Stimulated activated CD4-positive, alpha-beta T cell treated with anti-CD3 and anti-CD28 coated beads, Interleukin-1b, Interleukin-23, amount 100 ng/mL, for 48 hours (primary cell): Measurements from ENCODE around the gene C2orf78.
"Not testable (repeated sequence)": the region's sequence is repeated elsewhere in the genome, so short reads cannot be mapped to it uniquely, and the experiment has no call there.

ENCODE experiments used
- DNase-seq: peaks from one replicate; pipeline ENCODE4 v3.0.0-alpha.2; 2020

C2orf78 gene, protein sequence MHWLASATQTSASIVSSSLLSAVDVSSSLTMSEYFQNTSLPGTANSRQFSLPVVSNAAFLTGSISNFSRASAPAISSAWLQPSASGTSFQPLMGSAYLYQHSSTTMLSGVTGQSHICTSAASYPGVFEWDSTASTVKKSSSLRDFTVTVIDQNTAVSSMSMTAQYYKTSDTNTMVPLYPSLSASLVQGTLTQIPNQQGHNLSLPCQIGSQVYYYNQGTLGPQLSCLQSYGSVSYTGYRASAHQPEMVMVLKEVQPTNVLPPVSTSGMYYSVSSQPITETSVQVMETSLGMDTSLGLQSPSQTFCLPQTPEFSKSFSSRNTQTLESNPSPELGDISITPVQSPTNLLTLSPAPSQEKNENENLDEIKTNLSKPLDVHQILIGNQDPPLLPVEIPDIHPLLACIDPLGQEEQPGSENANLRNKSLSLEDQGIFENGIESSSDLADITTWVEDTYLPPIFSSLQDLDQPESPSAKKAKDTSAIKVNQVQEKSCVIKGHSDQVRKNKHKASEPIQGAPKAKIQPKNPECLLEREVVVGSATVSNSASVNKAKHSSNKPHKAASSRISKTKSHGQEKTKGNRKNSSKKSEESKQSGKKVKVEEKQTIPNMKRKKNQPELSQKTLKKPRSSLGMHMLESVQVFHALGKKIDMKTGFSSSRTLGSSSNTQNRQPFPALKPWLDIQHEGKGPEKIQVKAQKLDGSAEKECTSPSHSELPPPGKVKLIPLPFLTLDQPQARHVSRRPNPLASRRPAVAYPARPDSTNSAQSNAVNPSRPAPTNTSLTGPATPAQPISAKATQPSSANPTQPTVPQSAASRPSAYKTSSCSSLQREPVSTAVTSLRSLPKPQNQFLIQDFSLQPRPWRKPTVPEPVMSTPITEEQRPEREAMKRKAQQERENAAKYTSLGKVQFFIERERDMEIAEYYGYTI

DNA sequence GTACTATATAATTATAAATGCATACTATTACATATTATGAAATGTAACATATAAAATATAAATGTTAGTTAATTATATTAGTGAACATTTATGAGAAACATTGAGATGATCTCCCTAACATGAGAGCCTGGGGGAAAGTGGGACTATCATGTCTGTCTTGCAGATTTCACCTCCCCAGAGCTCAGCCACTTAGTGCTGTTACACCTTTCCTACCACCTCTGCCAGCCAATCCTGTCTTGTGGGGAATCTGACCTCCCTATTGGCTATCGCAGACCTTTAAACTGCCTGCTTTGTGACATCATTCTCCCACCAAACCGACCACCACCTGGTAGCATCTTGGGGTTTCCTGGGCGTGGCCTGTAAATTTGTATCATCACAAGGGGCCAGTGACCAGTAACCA, at the start of gene C2orf78:
Gene C2orf78 (plus strand): TSS at position 301 of the 400 bp plus-strand sequence. CDS start 127 bp downstream, outside the sequence.
- not testable (repeated sequence) for DNase-seq

GRCh38 chr2:73736378-73736777, 47.6 kb upstream of the C2orf78 start:
- DNase-seq: no peak

DNA sequence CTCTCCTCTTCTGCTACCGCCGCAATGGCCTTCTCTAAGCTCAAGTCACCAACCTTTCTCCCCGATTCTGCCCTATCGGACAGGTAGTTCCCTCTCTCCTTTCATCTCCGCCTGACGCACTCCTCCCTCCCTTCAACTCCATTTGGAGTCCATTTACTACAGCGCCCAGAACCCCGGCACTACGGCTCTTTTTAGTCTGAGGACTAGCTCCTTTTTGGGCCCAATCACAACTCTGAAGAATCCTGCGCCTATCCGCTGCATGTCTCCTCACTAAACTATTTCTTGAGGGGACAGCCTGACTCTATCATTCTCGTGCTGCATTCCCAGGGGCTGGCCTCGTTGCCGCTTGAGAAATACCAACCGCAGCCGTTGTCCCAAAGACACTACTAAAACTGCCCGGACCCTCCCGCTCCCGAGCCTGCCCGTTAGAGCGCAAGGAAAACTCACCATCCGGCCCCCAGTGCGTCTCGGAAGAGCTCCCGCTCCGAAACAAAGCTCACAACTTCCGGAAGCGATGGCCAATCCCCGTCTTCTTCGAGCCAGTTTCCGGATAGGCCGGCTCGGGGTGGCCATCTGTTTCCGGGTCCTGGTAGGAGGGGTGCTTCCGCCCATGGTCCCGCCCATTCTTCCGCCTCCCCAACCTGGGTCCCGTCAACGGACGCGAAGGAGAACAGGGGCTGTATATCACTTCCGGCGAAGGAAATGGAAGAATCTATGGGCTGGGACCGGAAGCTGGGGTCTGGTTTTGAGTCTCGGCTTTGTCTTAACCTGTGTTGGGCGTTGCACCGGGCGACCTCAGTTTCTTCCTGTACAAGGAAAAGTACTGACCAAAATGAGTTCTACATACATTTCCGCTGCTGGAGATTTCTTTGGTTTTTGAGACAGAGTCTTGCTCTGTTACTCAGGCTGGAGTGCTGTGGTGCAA, 46.9 kb upstream of the C2orf78 start, which contains the start of gene TPRKB:
Gene TPRKB (minus strand): TSS at position 491 of the 925 bp plus-strand sequence. CDS start 2,776 bp downstream, outside the sequence.
- DNase-seq: peak; percentile 98

- DNase-seq: no peak
Observed at GRCh38 chr2:73739101-73739500, 44.9 kb upstream of the C2orf78 start.

GRCh38 chr2:73740767-73741166, 43.2 kb upstream of the C2orf78 start:
- DNase-seq: no peak

DNA sequence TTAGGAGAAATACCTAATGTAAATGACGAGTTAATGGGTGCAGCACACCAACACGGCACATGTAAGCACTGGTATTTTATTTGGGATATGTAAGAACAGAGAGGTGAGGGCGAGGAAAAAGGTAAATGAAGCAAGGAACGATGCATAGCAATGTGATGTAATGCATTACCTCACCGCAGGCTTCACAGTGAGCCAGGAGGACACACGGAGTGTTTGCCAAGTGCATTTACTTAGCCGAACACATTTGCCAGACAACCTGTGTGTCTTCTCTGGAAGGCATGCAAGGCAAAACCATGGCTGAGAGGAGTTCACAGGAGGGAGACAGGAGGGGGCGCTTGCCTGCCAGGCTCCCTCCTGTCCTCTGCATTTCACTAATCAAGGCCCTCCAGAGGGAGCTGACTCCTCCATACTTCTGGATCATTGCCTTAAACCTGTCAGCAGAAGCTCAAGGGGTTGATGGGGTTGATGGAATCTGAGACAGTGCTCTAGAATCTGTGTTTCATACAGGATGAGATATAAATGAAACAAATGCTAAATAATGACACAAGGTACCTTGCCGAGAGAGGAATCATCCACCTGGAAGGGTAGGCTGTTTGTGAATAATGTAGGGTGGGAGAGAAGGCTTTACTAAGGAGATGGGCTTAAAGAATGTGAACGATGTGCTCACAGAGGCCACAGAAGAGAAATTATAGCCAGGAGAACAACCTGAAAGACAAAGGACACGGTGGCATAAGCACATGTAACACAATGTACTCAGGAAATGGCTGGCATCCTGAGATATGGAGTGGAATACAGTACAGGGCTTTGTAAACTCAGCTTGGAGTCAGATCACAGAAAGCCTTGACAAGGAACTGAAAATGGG, 37.7 kb upstream of the C2orf78 start:
- DNase-seq: no peak

GRCh38 chr2:73746877-73747208, 37.1 kb upstream of the C2orf78 start:
- DNase-seq: no peak

GRCh38 chr2:73749314-73749713, 34.7 kb upstream of the C2orf78 start:
- DNase-seq: no peak

- DNase-seq: not testable (repeated sequence)
Observed at GRCh38 chr2:73754332-73754731, 29.7 kb upstream of the C2orf78 start.

- no peak for DNase-seq
Observed at GRCh38 chr2:73759285-73759764, 24.7 kb upstream of the C2orf78 start.

DNA sequence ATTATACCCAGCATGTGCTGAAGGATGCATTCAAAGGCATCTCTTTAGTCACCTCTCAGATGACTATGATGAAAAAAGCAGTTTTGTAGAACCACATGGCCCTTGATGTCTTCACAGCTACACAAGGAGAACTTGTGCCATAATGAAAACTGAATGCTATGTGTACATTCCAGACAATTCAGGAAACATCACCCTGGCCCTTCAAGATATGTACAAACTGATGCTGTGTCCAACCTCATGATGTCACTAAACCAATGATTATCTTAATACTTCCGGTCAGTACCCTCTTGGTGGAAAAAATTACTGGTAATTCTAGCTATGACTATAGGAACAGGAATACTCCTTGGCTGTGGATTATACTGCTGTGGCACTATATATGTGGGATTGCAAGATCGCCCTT, 24.1 kb upstream of the C2orf78 start:
- no peak for DNase-seq

GRCh38 chr2:73762571-73762970, 21.4 kb upstream of the C2orf78 start:
- DNase-seq: no peak

DNA sequence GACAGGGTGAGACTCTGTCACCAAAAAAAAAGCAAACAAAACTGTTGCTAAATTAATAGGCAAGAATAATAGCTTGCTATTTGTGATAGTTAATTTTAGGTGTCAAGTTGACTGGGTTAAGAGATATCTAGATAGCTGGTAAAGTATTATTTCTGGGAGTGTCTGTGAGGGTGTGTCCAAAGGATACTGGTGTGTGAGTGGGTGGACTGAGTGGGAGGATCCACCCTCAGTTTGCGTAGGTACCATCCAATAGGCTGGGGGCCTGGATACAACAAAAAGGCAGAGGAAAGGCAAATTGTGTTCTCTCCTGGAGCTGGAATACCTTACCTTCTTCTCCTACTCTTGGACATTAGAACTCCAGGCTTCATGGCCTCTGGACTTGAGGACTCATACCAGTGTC, 19.0 kb upstream of the C2orf78 start:
- no peak for DNase-seq

DNA sequence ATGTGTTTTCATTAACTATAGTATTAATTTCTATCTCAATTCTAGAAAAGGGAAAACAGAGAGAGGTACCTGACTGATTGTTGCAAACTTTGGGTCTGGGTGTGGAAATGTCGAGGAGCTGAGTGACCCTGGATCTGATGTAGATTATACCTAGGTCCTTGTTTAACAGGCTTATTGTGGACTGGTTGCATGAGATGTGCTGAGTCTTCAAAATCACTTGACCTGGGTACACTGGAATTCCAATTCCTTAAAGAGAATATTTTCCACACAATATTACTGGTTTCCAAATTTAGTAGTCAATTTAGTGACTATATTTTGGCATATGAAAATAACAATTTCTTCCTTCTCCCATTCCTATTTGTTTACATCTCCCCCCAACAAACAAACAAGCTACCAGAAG, 17.6 kb upstream of the C2orf78 start:
- no peak for DNase-seq

- no peak for DNase-seq
Observed at GRCh38 chr2:73766994-73767393, 17.0 kb upstream of the C2orf78 start.

DNA sequence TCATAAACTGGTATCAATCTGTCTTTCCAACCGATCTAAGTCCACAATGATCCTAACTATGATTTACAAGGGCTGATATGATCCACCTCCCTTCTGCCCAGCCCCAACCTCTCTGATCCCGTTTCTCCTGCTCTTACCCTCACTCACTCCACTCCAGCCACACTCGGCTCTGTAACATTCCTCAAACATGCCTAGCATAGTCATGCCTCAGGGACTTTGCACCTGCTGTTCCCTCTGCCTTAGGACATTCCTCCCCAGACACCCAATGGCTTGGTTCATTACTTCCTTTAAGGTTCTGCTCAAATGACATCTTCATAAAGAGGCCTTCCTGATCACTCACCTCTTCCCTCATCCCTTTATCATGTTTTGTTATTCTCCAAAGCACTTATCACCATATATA, 13.3 kb upstream of the C2orf78 start:
- no peak for DNase-seq

DNA sequence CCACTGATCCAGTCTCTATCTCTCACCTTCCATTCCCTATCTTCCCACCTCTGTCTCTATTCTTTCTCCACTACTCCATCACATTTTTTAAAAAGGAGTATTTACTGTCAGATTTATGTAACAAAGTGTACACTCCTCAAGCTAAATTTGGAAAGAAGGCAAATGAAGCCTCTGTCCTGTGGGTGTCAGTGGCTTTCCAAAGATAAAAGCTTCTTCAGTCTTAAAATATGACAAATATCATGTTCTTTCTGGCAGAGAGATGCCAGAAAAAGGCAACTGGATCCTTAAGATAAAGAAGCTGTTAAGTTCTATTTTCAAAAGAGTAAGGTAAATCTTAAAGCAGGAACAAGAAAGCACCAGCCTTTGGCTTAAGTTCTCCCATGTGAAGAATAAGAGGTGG, 11.2 kb upstream of the C2orf78 start:
- no peak for DNase-seq

DNA sequence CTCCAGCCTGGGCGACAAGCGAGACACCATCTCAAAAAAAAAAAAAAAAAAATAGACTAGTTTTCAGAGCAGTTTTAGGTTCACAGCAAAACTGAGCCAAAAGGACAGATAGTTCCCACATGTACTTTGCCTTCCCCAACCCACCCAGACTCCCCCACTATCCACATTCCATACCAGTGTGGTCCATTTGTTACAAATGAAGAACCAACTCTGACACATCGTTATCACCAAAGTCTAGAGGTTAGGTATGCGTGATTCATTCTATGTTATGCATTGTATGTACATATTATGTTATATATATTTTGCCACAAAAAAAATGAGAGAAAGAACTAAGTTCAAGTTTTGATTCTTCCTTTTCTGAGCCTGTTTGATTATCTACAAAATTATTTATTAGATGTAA, 7.6 kb upstream of the C2orf78 start:
- no peak for DNase-seq

DNA sequence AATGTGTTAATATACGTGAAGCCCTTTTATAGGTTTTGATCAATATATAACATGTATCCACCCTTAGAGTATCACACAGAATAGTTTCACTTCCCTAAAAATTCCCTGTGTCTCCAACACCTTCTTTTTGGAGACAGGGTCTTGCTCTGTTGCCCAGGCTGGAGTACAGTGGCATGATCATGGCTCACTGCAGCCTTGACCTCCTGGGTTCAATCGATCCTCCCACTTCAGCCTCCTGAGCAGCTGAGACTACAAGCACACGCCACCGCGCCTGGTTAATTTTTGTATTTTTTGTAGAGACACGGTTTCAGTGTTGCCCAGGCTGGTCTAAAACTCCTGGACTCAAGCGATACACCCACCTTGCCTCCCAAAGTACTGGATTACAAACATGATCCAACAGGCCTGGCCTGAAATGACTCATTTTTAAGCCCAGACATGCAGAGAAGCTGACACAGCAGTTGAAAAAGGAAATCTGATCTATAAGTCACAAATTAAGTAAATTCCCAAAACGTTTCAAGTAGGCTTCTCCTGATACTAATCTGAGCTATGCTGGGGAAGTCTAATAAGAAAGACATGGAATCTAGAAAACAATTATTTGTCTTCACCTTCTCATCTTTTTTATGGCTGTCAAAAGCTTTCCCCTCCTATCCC, 7.0 kb upstream of the C2orf78 start:
- no peak for DNase-seq

DNA sequence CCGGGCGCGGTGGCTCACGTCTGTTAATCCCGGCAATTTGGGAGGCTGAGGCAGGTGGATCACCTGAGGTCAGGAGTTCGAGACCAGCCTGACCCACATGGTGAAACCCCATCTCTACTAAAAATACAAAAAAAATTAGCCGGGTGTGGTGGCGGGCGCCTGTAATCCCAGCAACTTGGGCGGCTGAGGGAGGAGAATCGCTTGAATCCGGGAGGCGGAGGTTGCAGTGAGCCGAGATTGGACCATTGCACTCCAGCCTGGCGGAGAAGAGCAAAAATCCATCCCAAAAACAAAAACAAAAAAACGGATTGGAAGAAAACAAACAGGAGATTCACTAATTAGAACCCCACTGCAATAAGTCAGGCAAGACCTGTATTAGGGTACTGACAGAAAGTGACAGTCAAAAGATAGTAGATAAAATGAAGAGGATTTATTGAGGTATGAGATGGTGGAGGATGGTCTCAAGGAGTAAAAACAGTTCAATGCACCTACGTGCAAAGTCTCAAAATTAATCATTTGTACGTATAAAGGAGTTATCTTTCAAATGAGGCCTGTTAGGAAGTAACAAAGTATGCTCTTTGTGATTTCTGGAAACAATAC, 5.0 kb upstream of the C2orf78 start:
- DNase-seq: not testable (repeated sequence)
